Activated T-cell treated with anti-CD3 and anti-CD28 coated beads, Interleukin-2, amount 50 U/mL, for 4 hours (primary cell): ENCODE results near the gene PLPPR3. TPM values are rescaled to one million over a fixed set of nuclear protein-coding genes. Genes with fewer than 3 reads are reported as not detected.

Source experiments
- ATAC-seq, 2 donors: fragments of 200-7000 bp; cut with Tn5 transposase; one replicate each; pipeline ENCODE4 v1.10.0; 2021
- DNase-seq: peaks from one replicate; pipeline ENCODE4 v3.0.0-alpha.2; 2020
- H3K27me3 Mint-ChIP-seq: one replicate; pipeline ENCODE4 v1.8.0; 2021; ENCODE audit warnings: low read depth, mixed read lengths
- H3K36me3 Mint-ChIP-seq: one replicate; pipeline ENCODE4 v1.8.0; 2022; ENCODE audit warnings: mixed read lengths; ENCODE audit not compliant: insufficient read depth
- H3K4me1 Mint-ChIP-seq: one replicate; pipeline ENCODE4 v1.8.0; 2021; ENCODE audit warnings: low read depth, mixed read lengths
- H3K4me3 Mint-ChIP-seq: one replicate; pipeline ENCODE4 v1.8.0; 2021; ENCODE audit warnings: mild to moderate bottlenecking, moderate library complexity, mixed read lengths
- H3K9me3 Mint-ChIP-seq: one replicate; pipeline ENCODE4 v1.8.0; 2021; ENCODE audit warnings: mixed read lengths
- total RNA-seq, 3 donors: library from RNA; stranded (reverse); gene quantifications; one replicate each; pipeline ENCODE4 v1.2.1, GENCODE V29; 2021

PLPPR3 gene
- total RNA-seq, 3 donors from 2014 or later: 0.24 TPM; not detected in 2

DNA sequence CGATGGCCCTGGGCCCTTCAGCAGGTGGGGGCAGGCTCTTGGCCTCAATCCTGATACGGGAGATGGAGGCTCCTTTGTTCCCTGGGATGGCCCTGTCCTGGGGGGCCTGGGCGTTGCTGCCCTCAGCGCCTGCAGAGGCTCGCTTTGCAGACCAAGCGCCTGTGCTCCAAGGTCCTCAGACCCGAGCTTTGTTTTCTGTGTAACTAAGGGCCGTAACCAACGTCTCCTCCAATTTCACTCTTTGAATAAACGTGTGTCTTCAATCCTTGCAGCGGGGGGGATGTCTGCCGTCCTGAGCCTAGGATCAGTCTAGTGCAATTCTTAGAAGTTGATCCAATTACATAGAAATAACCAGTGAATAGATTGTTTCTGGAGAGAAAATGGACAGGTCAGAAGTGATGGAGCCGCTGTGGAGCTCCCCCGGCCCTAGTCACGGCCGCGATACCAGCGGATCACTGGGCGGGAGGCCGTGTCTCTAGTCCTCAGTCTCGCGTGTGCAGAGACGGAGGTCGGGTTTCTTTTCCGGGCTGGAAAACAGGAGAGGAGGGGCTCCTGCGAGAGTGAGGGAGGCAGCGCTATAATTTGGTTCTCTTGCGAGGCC is 19.2 kb downstream of the PLPPR3 start:
- H3K4me3 Mint-ChIP-seq: peak overlapping the region; percentile 90
- H3K9me3 Mint-ChIP-seq: no peaks in the 10 kb centered on the region
- DNase-seq: no peak
- H3K27me3 Mint-ChIP-seq: no peaks in the 10 kb centered on the region
- no peak for ATAC-seq
- H3K4me1 Mint-ChIP-seq: peaks cover 47% of the 10 kb centered on the region
- H3K36me3 Mint-ChIP-seq: peaks cover 48% of the 10 kb centered on the region

DNA sequence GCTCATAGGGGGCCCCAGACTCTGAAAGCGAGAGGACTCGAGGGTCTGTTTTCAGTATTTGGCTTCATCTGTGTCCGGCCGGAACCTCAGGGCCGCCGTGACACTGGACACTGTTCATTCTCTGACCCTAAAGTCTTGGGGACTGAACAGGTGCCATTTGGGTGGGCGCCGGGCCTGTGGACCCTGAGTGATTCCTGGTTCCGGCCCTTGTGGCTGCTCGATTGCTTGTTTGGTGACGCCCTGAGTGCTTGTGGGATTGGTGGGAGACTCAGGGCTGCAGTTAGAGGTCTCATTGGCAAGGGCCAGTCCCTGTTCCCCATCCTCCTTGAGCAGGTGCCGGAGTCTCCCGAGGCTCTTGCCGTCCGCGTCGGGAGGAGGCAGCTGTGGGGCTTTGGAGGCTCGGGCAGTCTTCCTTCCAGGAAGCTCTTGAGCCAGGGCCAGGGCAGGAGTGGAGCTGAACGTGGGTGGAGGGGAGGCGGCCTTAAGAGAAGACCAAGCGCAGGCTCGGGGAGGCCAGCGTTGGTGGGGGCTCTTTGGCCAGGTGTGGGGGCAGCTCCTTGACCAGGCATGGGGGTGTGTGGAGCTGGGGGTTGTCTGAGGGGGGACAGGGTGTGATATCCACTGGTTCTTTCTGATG is 19.8 kb downstream of the PLPPR3 start:
- no peak for ATAC-seq
- Mint-ChIP-seq H3K4me3 (peak overlapping the region; percentile 90), H3K36me3 (peaks cover 42% of the 10 kb centered on the region), H3K9me3 (no peaks in the 10 kb centered on the region), H3K27me3 (no peaks in the 10 kb centered on the region), H3K4me1 (peaks cover 44% of the 10 kb centered on the region)
- DNase-seq: no peak

DNA sequence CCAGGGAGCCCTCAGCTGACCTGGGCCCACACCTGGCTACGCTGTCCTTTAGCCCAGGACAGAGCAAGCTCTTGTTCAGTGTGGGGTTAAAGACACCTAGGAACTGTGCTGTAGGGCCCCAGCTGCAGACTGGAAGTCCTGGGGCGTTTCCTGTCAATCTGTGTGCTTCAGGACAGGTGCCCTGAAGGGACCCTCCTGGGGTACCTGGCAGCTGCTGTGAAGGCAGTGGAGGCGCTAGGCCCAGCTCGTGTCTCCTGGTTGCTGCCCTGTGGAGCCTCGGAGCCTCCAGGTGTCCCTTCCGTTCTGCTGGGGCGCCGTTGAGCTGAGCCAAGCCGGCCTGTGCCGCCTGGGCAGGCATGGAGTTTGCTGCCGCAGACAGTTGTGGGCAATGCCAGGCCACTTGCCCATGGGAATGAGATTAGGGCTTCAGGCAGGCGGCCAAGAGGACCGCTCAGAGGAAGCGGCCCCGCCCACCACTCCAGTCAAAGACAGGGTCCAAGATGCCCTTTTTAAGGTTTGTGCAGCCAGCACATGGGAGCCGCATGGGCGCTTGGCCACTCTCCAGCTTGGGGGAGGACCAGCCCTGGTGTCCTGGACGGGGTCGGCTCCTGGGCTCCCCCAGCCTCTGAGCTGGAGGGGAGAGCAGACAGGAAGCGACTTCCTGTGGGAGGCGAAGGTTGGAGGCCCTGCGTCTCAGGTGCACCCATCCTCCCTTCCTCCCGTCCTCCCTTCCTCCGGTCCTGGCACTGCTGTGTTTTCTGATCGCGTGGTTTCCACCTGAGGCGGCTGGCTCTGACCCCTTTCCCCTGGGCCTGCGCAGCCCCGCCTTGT is 20.5 kb downstream of the PLPPR3 start:
- Mint-ChIP-seq H3K27me3 (no peaks in the 10 kb centered on the region), H3K9me3 (no peaks in the 10 kb centered on the region), H3K36me3 (peaks cover 40% of the 10 kb centered on the region), H3K4me3 (peak overlapping the region; percentile 90), H3K4me1 (peaks cover 47% of the 10 kb centered on the region)
- DNase-seq: no peak
- ATAC-seq: no peak

- peaks cover 47% of the 10 kb centered on the region for H3K4me1 Mint-ChIP-seq
- ATAC-seq: no peak
- H3K4me3 Mint-ChIP-seq: peak overlapping the region; percentile 90
- peaks cover 40% of the 10 kb centered on the region for H3K36me3 Mint-ChIP-seq
- H3K27me3 Mint-ChIP-seq: no peaks in the 10 kb centered on the region
- no peak for DNase-seq
- no peaks in the 10 kb centered on the region for H3K9me3 Mint-ChIP-seq
Observed at GRCh38 chr19:800360-801029, 21.3 kb downstream of the PLPPR3 start.

- Mint-ChIP-seq H3K4me1 (peaks cover 47% of the 10 kb centered on the region), H3K4me3 (peak overlapping the region; percentile 90), H3K27me3 (no peaks in the 10 kb centered on the region), H3K9me3 (no peaks in the 10 kb centered on the region), H3K36me3 (peaks cover 37% of the 10 kb centered on the region)
- DNase-seq (no peak), ATAC-seq (no peak)
Observed at GRCh38 chr19:799076-799881, 22.5 kb downstream of the PLPPR3 start.

GRCh38 chr19:798415-799075 is 23.2 kb downstream of the PLPPR3 start:
- Mint-ChIP-seq H3K27me3 (no peaks in the 10 kb centered on the region), H3K36me3 (peaks cover 31% of the 10 kb centered on the region), H3K4me1 (peaks cover 44% of the 10 kb centered on the region), H3K9me3 (no peaks in the 10 kb centered on the region), H3K4me3 (peak overlapping the region; percentile 90)
- no peak for DNase-seq
- no peak for ATAC-seq

DNA sequence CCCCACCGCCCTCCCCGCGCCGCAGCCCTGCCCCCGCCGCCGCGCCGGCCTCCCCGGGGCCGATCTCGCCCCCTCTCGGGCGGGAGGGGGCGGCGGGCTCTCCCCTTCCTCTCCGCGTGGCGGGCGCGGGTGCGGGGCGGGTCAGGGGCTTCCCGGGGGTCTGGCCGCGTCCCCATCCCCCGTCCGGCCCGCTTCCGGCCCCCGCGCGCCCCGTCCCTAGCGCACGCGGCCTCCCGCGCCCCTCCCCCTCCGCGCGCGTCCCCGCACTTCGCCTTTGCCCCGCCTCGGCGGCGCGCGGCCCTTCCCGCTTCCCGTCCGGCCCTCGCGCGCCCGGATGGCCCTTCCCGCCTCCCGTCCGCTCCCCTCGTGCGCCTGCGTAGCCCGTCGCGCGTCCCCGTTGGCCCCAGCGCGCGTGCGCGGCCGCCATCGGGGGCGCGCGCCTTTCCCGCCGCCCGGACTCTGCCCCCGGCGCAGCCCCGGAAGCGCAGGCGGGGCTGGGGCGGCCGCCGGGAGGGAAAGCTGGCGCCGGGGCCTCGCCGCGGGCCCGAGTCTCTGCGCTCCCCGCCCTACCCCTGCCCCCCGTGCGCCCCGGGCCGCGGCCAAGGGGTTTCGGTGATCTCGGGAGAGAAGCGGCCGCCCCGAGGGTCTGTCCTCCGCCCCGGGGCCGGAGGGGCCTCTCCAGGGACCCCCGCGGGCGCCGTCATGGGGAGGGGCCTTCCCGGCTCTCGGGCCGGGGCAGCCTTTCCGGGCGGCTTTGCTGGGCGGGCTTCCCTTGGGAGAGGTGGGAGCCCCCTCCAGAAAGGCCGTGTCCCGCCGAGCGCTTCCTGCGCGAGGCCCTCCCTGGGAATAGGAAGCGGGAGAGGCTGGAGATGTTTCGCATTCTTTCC is 24.0 kb downstream of the PLPPR3 start:
- H3K36me3 Mint-ChIP-seq: peaks cover 25% of the 10 kb centered on the region
- H3K27me3 Mint-ChIP-seq: no peaks in the 10 kb centered on the region
- peak; percentile 26 to 28 for ATAC-seq
- peaks cover 36% of the 10 kb centered on the region for H3K4me1 Mint-ChIP-seq
- no peaks in the 10 kb centered on the region for H3K9me3 Mint-ChIP-seq
- peak overlapping the region; percentile 93 for H3K4me3 Mint-ChIP-seq
- peak; percentile 77 for DNase-seq

DNA sequence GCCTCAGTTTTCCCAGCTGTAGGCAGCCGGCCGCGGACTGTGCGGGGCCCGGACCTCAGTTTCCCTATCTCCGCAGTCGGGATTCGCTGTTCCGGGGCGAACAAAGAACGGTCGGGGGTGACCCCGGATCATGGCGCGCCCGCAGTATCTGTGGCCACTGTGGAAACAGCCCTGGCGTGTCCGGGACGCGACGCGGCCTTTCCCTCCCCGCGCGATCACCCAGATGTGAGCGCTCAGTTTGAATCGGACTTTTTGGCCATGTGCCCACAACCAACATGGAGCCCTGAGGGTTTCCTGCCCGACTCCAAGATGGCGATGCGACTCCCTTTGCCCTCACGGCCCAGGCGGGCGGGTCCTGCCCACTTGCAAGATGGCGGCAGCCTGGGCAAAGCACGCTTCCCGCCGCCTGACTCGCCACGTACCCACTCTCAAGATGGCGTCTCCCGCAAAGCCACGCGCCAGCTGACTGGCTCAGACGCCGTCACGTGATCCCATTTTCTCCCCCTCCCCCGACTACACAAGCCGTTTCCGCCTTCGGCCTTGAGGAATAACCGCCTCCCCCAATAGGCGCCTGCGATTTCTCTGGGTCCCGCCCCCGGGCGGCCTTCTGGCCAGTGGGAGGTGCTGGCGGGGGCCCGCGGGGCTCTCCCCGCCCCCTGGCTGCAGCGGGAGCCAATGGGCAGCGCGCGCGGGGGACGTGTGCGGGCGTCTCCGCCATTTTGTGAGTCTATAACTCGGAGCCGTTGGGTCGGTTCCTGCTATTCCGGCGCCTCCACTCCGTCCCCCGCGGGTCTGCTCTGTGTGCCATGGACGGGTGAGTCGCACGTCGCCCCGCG is 24.8 kb downstream of the PLPPR3 start, which contains the start of gene PTBP1:
PTBP1 (plus strand) TSS at position 761 of the 836 bp plus-strand sequence; CDS start at position 807, 46 bp downstream.
- Mint-ChIP-seq H3K9me3 (no peaks in the 10 kb centered on the region), H3K27me3 (no peaks in the 10 kb centered on the region), H3K4me1 (peaks cover 28% of the 10 kb centered on the region), H3K4me3 (peak within 1 kb of the TSS; percentile 93), H3K36me3 (peaks cover 22% of the 10 kb centered on the region)
- peak; percentile 80 for ATAC-seq
- DNase-seq: peak; percentile 99

DNA sequence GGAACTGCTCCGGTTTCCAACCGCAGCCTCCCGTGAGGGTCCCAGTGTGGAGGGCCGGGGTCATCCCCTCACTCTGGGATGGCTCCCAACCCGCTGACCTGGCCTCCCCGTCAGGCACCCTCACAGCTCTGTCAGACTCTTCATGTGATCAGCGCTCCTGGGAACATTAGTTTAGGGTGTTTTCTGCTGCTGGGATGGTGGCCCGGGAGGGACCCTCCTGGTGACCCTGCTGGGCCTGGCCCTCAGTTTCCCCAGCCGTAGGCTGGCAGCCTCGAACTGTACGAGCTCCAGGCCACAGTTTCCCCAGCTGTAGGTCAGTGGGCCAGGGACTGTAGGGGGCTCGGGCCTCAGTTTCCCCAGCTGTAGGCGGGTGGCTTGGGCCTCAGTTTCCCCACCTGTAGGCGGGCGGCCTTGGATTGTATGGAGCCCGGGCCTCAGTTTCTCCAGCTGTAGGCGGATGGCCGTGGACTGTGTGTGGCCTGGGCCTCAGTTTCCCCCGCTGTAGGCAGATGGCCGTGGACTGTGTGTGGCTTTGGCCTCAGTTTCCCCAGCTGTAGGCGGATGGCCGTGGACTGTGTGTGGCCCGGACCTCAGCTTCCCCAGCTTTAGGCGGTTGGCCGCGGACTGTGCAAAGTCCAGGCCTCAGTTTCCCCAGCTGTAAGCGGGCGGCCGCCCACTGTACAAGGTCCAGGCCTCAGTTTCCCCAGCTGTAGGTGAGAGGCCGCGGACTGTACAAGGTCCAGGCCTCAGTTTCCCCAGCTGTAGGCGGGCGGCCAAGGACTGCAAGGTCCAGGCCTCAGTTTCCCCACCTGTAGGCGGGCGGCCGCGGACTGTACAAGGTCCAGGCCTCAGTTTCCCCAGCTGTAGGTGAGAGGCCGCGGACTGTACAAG is 25.8 kb downstream of the PLPPR3 start:
- ATAC-seq: no peak
- Mint-ChIP-seq H3K27me3 (no peaks in the 10 kb centered on the region), H3K36me3 (peaks cover 19% of the 10 kb centered on the region), H3K4me3 (peak overlapping the region; percentile 93), H3K4me1 (peaks cover 19% of the 10 kb centered on the region), H3K9me3 (no peaks in the 10 kb centered on the region)
- DNase-seq: no peak

GRCh38 chr19:795073-795611 is 26.6 kb downstream of the PLPPR3 start:
- ATAC-seq (no peak), DNase-seq (no peak)
- H3K4me3 Mint-ChIP-seq: peak overlapping the region; percentile 8
- peaks cover 13% of the 10 kb centered on the region for H3K4me1 Mint-ChIP-seq
- no peaks in the 10 kb centered on the region for H3K27me3 Mint-ChIP-seq
- peaks cover 12% of the 10 kb centered on the region for H3K36me3 Mint-ChIP-seq
- no peaks in the 10 kb centered on the region for H3K9me3 Mint-ChIP-seq

DNA sequence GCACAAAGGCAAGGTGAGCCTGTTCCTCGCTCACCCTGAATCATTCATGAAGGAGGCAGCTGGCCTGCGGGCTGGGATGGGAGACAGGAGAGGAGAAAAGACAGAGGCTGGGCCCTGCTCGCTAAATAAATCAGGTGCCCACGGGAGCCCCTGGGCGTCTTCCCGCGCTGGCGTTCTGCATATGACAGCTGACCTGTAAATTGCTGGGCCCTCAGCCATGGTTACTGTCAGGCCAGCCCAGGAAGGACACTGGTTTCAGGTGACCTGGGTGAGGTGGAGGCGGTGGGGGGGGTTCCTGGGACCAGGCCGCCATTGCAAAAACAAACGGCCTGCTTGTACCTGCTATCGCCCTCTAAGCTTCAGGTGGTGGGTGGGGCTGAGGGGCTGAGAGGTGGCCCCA is 27.9 kb downstream of the PLPPR3 start:
- Mint-ChIP-seq H3K9me3 (no peaks in the 10 kb centered on the region), H3K4me1 (peaks cover 4% of the 10 kb centered on the region), H3K27me3 (peaks cover 2% of the 10 kb centered on the region), H3K4me3 (no peak overlapping the region), H3K36me3 (peaks cover 1% of the 10 kb centered on the region)
- DNase-seq (no peak), ATAC-seq (no peak)
